Activated CD8-positive, alpha-beta memory T cell treated with anti-CD3 and anti-CD28 coated beads for 36 hours (primary cell): ENCODE data around the gene GSK3B. TPM values are rescaled to one million over a fixed set of nuclear protein-coding genes. Genes with fewer than 3 reads are reported as not detected.
"Not testable (repeated sequence)": the region's sequence is repeated elsewhere in the genome, so short reads cannot be mapped to it uniquely, and the experiment has no call there.

Source experiments
- CTCF ChIA-PET: fragments of 350-600 bp; sonication (Branson Sonifier 250); formaldehyde crosslinking; loops from one replicate; lab custom pipeline; 2021; ENCODE audit warnings: antibody characterized with exemption; lab: Charles Lee
- POLR2A ChIA-PET: fragments of 350-600 bp; sonication (Branson Sonifier 250); formaldehyde crosslinking; loops from one replicate; lab custom pipeline; 2021; ENCODE audit warnings: antibody characterized with exemption; lab: Charles Lee
- total RNA-seq, 2 experiments: library from RNA; stranded (reverse); gene quantifications; one replicate each; pipeline ENCODE4 v1.2.3, GENCODE V29; 2021

GSK3B gene
- total RNA-seq, 2 experiments from 2014 or later, result 34.4 to 35.2 TPM

- ChIA-PET CTCF (no interaction called here), POLR2A (no interaction called here)
These were observed 65.8 kb downstream of the GSK3B start for GRCh38 chr3:120028271-120029047.

DNA sequence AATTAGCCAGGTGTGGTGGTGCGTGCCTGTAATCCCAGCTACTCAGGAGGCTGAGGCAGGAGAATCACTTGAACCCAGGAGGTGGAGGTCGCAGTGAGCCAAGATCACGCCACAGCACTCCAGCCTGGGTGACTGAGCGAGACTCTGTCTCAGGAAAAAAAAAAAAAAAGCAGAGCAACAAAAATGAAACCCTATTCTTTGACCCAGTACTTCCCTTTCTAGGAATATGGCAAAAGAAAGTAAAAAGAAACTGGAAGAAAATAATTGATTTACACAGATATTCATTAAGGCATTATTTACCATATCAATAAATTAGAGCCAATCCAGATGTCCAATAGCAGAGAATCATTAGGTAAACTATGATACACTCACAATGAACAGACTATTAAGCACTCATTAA lies 67.0 kb downstream of the GSK3B start:
- POLR2A ChIA-PET, result no interaction called here

GRCh38 chr3:120025520-120025919 lies 68.7 kb downstream of the GSK3B start:
- ChIA-PET CTCF (interaction anchor here (0.6 kb wide), 1 partner anchor 10 kb away, joined by 4 read pairs; no protein-coding TSS in a partner anchor), POLR2A (no interaction called here)

More for the DNA sequence above, 67.0 kb downstream of the GSK3B start:
- CTCF ChIA-PET, result no interaction called here

DNA sequence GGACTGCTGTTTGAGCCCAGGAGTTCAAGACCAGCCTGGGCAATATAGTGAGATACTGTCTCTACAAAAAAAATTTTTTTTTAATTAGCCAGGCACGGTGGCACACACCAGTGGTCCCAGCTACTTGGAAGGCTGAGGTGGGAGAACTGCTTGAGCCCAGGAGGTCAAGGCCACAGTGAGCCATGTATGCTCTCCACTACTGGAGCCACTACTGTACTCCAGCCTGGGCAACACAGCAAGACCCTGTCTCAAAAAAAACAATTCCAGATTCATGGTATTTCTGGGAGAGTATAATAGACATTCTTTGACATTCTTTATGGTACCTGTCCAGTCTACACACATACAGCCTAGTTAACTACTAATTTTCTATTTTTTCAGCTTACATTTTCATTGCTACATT lies 70.1 kb downstream of the GSK3B start:
- POLR2A ChIA-PET, result no interaction called here

DNA sequence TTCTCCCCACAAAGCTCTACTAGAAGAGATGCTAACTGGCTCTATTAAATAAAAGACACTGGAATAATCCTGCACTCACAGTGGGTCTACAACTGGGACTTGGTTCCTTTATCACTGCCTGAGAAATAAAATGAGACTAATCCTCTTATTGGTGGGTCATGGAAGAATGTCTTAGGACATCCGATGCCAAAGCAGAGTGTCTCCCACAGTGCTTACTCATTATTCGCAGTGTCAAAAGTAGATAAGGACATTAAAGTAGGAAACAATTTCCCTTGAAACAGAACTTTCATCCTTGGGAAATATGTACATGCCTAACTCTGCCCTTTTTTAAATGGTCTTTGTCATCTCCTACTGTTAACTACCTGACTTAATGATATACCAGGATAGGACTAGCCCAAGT lies 71.5 kb downstream of the GSK3B start:
- ChIA-PET CTCF (no interaction called here), POLR2A (no interaction called here)

More for the DNA sequence above, 70.1 kb downstream of the GSK3B start:
- CTCF ChIA-PET, result no interaction called here

GRCh38 chr3:120021523-120021922 lies 72.7 kb downstream of the GSK3B start:
- CTCF ChIA-PET, result no interaction called here
- POLR2A ChIA-PET, result no interaction called here

GRCh38 chr3:120018299-120018698 lies 75.9 kb downstream of the GSK3B start:
- ChIA-PET POLR2A (no interaction called here), CTCF (no interaction called here)

DNA sequence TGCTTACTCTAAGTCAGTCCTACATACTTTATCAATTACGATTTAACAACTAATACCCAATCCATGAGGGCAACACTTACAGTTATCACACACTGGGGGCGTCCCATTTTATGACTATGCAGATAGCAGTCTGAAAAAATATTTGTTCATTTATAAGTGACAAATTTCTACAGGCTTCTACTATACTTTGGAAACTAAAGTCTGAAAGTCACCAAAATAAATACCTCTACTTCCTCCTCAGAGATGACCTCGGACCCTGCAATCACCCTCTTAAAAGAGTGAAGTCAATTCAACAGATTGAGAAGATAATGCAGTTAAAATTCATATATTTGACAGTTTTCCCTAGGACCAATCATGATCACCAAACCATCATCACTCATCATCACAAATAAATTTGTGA lies 76.6 kb downstream of the GSK3B start:
- ChIA-PET CTCF (no interaction called here), POLR2A (no interaction called here)

DNA sequence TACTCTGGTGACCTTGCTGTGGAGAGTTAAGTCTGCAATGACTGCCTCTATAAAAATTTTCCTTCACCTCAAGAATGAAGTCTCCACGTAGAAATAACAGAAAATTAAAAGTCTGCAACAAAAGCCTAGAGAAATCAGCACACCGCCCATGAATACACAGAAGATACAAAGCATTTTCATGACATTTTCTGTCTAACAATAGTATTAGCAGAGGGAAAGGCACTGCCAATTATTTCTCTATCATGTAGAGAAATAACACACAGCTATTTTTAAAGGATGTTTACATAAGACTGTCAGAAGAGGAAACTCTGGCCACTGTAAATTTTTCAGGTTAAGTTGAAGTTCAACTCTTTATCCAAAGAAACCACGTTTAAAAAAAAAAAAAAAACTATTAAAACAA lies 80.8 kb downstream of the GSK3B start:
- POLR2A ChIA-PET, result interaction anchor here (0.7 kb wide), 1 partner anchor 584 kb away, joined by 6 read pairs; no protein-coding TSS in a partner anchor
- CTCF ChIA-PET, result interaction anchor here (0.7 kb wide), 1 partner anchor 68 kb away, joined by 3 read pairs; no protein-coding TSS in a partner anchor

- CTCF ChIA-PET, POLR2A ChIA-PET: not testable (repeated sequence)
These were observed 88.5 kb downstream of the GSK3B start for GRCh38 chr3:120005741-120006140.

- POLR2A ChIA-PET, CTCF ChIA-PET: not testable (repeated sequence)
These were observed 90.2 kb downstream of the GSK3B start for GRCh38 chr3:120004008-120004498.

DNA sequence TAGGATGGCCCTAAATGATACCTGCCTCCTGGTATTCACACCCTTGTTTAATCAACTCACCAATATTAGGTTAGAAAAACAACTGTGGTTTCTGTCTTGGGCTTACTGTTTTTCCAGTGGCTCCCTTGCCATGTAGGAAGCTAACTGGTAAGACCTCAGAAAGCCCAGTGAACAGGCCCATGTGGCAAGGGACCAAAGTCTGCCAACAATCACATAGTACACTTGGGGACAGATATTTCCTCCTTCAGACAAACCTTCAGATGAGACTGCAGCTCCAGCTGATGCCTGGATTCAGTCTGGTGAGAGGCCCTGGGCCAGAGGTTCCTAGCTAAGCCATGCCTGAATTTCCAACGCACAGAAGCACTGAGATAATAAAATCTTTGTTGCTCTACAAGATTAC lies 96.1 kb downstream of the GSK3B start:
- ChIA-PET POLR2A (no interaction called here), CTCF (no interaction called here)

DNA sequence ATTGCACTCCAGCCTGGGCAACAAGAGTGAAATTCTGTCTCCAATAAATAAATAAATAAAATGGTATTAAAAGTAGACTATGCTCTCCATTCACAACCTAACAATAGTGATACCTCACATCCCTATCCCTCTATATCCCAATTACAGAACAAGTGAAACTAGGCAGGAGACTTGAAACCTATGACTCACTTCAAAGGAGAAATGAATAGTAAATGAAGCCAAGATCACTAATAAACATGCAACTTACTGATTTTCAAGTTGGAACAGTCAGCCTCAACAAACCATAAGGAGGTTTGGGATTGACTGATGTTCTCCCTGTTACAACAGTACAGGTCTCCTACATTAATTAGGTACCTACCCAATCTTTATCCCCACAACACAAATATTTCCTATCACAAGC lies 103.4 kb downstream of the GSK3B start:
- ChIA-PET POLR2A (no interaction called here), CTCF (no interaction called here)

DNA sequence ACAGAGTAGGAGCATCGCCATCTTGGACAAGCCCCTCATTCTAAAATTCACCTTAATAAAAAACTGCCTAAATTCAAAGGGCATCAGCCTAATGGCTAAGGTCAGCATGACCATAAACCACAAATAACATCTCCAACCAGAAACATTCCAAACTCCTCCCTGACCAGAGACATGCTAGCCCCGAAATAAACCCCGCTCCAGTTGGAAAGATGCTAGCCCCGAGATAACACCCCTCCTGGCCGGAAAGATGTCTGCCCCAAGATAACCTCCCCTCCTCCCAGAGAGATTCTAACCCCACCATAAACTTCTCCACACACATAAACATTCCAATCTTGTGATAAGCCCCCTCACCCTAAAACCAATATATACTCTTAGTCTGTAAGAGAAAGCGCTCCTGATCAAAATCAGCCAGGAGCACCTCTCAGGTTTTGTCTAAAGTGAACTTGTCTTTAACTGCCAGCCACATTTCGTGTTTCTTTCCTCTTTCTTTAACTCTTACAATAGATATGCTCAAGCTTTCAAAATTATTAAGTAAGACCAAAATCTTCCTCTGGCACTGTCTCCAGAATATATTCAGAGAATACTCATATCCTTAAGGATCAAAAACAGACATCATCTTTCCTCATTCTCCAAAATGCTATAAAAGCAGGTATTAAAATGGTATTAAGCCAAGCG lies 104.1 kb downstream of the GSK3B start:
- CTCF ChIA-PET, result no interaction called here
- POLR2A ChIA-PET, result no interaction called here

GRCh38 chr3:119986812-119987211 lies 107.4 kb downstream of the GSK3B start:
- POLR2A ChIA-PET, CTCF ChIA-PET: not testable (repeated sequence)

GRCh38 chr3:119981386-119981785 lies 112.9 kb downstream of the GSK3B start:
- POLR2A ChIA-PET, result no interaction called here

DNA sequence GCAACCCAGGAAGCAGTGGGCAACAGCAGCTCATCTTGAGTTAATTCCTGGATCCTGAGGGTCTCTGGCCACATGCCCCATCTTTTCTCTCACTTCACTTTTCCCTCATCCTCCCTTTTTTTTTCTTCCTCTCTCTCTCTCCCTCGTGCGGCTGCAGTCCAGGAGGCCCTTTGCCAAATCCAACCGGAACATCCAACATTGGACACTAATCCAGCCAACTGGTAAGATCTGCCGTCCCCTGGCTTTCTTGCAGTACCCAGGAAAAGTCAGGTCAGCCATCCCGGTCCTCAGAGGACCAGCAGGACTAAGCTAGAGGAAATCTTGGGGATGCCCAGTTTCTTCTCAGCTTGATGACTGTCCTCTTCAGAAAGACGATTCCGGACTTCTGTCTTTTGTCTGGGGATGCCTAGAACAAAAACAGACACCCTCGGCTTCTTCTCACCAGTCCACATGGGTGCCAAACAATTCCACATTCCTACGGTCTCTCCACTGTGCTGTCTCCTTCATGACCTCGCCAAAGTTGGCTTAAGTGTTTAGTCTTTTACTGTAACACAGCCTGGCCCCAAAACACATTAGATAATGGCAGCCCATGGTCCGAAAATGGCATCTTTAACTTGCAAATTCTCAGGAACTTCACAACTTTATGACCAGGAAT lies 115.6 kb downstream of the GSK3B start:
- ChIA-PET CTCF (no interaction called here), POLR2A (no interaction called here)

More at GRCh38 chr3:119981386-119981785, 112.9 kb downstream of the GSK3B start:
- CTCF ChIA-PET, result no interaction called here

DNA sequence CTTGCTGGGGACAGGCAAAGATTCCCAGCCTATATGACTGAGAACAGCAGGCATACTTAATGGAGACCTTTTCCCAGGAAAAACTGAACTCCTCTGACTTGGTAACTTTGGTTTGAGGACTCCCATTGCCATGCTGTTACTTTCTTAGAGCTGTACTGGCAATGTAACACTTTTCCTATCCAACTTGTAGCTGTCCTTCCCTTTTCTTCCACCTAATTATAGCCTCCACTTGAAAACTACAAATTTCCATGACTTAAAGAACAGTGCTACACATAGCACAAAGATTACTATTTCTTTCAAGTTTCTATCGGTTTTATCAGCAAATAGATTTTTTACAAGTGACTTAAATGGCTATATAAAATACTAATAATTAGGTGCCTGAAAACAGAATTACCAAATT lies 116.9 kb downstream of the GSK3B start:
- ChIA-PET CTCF (no interaction called here), POLR2A (no interaction called here)

DNA sequence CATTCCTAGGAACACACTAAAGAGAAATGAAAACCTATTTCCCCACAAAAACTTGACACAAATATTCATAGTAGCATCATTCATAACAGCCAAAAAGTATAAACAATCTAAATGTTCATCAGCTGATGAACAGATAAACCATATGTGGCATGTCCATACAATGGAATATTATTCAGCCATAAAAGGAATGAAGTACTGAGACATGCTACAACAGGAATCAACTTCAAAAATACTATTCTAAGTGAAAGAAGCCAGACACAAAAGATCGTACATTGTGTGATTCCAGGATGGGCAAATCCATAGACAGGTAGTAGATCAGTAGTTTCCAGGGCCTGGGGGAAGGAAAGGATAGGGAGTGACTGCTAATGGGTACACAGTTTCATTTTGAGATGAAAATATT lies 118.0 kb downstream of the GSK3B start:
- CTCF ChIA-PET, result no interaction called here
- POLR2A ChIA-PET, result no interaction called here

GRCh38 chr3:119974656-119975055 lies 119.6 kb downstream of the GSK3B start:
- POLR2A ChIA-PET, result no interaction called here
- CTCF ChIA-PET, result no interaction called here
